OCI-LY3 (cell line): ENCODE measurements around the gene AQP6.

Experiments used
- H2AFZ ChIP-seq: fragments of 200-600, 300-600 bp; shearing (Covaris generic); 2 replicates; pipeline ENCODE4 v1.6.0; 2014; ENCODE audit warnings: antibody characterized with exemption, low read depth, low read length
- H3K27ac ChIP-seq: fragments of 200-600, 300-600 bp; sonication (generic); 2 replicates; pipeline ENCODE4 v1.5.1; 2014; ENCODE audit warnings: mild to moderate bottlenecking, low read length, moderate library complexity, mixed read lengths
- H3K27me3 ChIP-seq: fragments of 200-600, 300-600 bp; sonication (generic); 2 replicates; pipeline ENCODE4 v1.6.1; 2014; ENCODE audit warnings: low read depth, low read length, mixed read lengths
- H3K36me3 ChIP-seq: fragments of 200-600, 300-600 bp; sonication (generic); replicated peaks from 2 replicates; pipeline ENCODE3; 2014; ENCODE audit warnings: low read depth, low read length, mixed read lengths
- H3K4me1 ChIP-seq: fragments of 300-600, 200-600 bp; sonication (generic); 2 replicates; pipeline ENCODE4 v1.6.1; 2014; ENCODE audit warnings: low read length, mixed read lengths
- H3K4me2 ChIP-seq: fragments of 200-600, 300-600 bp; sonication (generic); 2 replicates; pipeline ENCODE4 v1.6.1; 2014; ENCODE audit warnings: low read length, mixed read lengths
- H3K4me3 ChIP-seq: fragments of 300-600, 200-600 bp; sonication (generic); 2 replicates; pipeline ENCODE4 v1.5.1; 2014; ENCODE audit warnings: antibody characterized with exemption, mild to moderate bottlenecking, low read length, moderate library complexity
- H3K79me2 ChIP-seq: fragments of 300-600, 200-600 bp; shearing (Covaris generic); 2 replicates; pipeline ENCODE4 v1.6.1; 2014; ENCODE audit warnings: mild to moderate bottlenecking, low read length, mixed read lengths
- H3K9ac ChIP-seq: fragments of 300-600, 200-600 bp; shearing (Covaris generic); 2 replicates; pipeline ENCODE4 v1.6.0; 2014; ENCODE audit warnings: mild to moderate bottlenecking, low read length, moderate library complexity
- H3K9me3 ChIP-seq: fragments of 200-600, 300-600 bp; shearing (Covaris generic); 2 replicates; pipeline ENCODE4 v1.6.1; 2014; ENCODE audit warnings: low read length, mixed read lengths; ENCODE audit not compliant: insufficient read depth
- H4K20me1 ChIP-seq: fragments of 200-600, 300-600 bp; sonication (generic); 2 replicates; pipeline ENCODE4 v1.6.1; 2016; ENCODE audit warnings: low read length, mixed read lengths; ENCODE audit not compliant: insufficient read depth
- CTCF ChIP-seq: fragments of 200-600, 300-600 bp; sonication (generic); IDR thresholded peaks from 2 replicates; pipeline ENCODE4 v1.5.1; 2014; ENCODE audit warnings: antibody characterized with exemption, low read length, low read depth
- EZH2phosphoT487 ChIP-seq: fragments of 200-600 bp; shearing (Covaris generic); IDR thresholded peaks from 2 replicates; pipeline ENCODE4 v1.6.1; 2018; ENCODE audit warnings: antibody characterized with exemption, mixed run types, low read depth

Gene AQP6

GRCh38 chr12:49974231-49974675 lies 1.5 kb downstream of the AQP6 start:
- Histone ChIP-seq H3K36me3 (no peaks in the 10 kb centered on the region), H3K4me2 (no peak overlapping the region), H4K20me1 (no peaks in the 10 kb centered on the region), H3K27me3 (peaks cover 21% of the 10 kb centered on the region), H3K4me1 (no peaks in the 10 kb centered on the region), H3K4me3 (no peak overlapping the region), H3K9me3 (no peaks in the 10 kb centered on the region), H3K9ac (no peak overlapping the region), H2AFZ (no peak overlapping the region), H3K79me2 (no peaks in the 10 kb centered on the region), H3K27ac (no peak overlapping the region)
- TF ChIP-seq EZH2phosphoT487 (no peak), CTCF (no peak)

- no peaks in the 10 kb centered on the region for H3K4me1 ChIP-seq
- no peak overlapping the region for H3K4me2 ChIP-seq
- H2AFZ ChIP-seq = no peak overlapping the region
- H3K4me3 ChIP-seq = no peak overlapping the region
- no peaks in the 10 kb centered on the region for H3K79me2 ChIP-seq
- no peak overlapping the region for H3K27ac ChIP-seq
- no peak overlapping the region for H3K9ac ChIP-seq
- no peaks in the 10 kb centered on the region for H3K36me3 ChIP-seq
- no peak for TF ChIP-seq CTCF
- no peak for TF ChIP-seq EZH2phosphoT487
- H3K9me3 ChIP-seq = no peaks in the 10 kb centered on the region
- H3K27me3 ChIP-seq = peaks cover 21% of the 10 kb centered on the region
- H4K20me1 ChIP-seq = no peaks in the 10 kb centered on the region
Measured at GRCh38 chr12:49974677-49975317, 2.0 kb downstream of the AQP6 start.

- Histone ChIP-seq H3K4me3 (no peak overlapping the region), H4K20me1 (no peaks in the 10 kb centered on the region), H3K27ac (no peak overlapping the region), H3K9me3 (no peaks in the 10 kb centered on the region), H3K4me1 (no peaks in the 10 kb centered on the region), H3K9ac (no peak overlapping the region), H2AFZ (no peak overlapping the region), H3K36me3 (no peaks in the 10 kb centered on the region), H3K4me2 (no peak overlapping the region), H3K79me2 (no peaks in the 10 kb centered on the region), H3K27me3 (peaks cover 16% of the 10 kb centered on the region)
- TF ChIP-seq CTCF = no peak
- TF ChIP-seq EZH2phosphoT487 = no peak
Measured at GRCh38 chr12:49975318-49975761, 2.6 kb downstream of the AQP6 start.

DNA sequence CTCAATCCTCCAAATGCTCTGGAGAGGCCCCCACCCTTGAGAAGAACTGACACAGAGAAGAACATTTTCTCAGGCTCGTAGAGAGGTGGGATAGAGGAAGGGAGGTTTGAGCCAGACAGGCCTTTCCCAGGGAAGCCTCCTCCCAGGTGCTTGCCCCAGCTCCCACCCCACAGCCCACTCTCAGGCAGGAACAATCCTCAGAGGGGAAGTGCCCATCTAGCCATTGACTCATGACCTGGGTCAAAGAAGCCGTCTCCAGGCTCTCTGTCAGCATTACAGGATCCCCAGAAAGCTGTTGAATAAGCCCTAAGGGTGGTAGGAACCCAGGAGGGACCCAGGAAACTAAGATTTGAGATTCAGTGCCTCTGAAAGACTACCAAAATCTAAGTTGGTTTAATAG lies 3.8 kb downstream of the AQP6 start:
- no peaks in the 10 kb centered on the region for H3K4me1 ChIP-seq
- H3K4me3 ChIP-seq = no peak overlapping the region
- no peaks in the 10 kb centered on the region for H4K20me1 ChIP-seq
- H3K27ac ChIP-seq = no peak overlapping the region
- no peaks in the 10 kb centered on the region for H3K79me2 ChIP-seq
- H3K9ac ChIP-seq = no peak overlapping the region
- no peak overlapping the region for H2AFZ ChIP-seq
- H3K27me3 ChIP-seq = peaks cover 5% of the 10 kb centered on the region; the same call in 1 of the 2 replicates
- no peak for TF ChIP-seq EZH2phosphoT487
- TF ChIP-seq CTCF = no peak
- H3K4me2 ChIP-seq = no peak overlapping the region
- no peaks in the 10 kb centered on the region for H3K36me3 ChIP-seq
- H3K9me3 ChIP-seq = no peaks in the 10 kb centered on the region
